Brain microvascular endothelial cell (primary cell): ENCODE measurements around the gene CEP170.
A peak's percentile ranks its signal among the peaks of the same experiment; 100 is the strongest.
"Not testable (repeated sequence)": the region's sequence is repeated elsewhere in the genome, so short reads cannot be mapped to it uniquely, and the experiment has no call there.

ENCODE experiments used
- DNase-seq: peaks from one replicate; pipeline ENCODE4 v3.0.0-alpha.2; 2020
- H3K27ac ChIP-seq: fragments of 250-450 bp; sonication (Bioruptor Pico); 2 replicates; pipeline ENCODE4 v1.5.1; 2020; ENCODE audit warnings: mild to moderate bottlenecking, moderate library complexity
- H3K27me3 ChIP-seq: fragments of 250-450 bp; sonication (Bioruptor Pico); replicated peaks from 2 replicates; pipeline ENCODE4 v1.5.1; 2020; ENCODE audit warnings: mild to moderate bottlenecking
- H3K36me3 ChIP-seq: fragments of 250-450 bp; sonication (Bioruptor Pico); replicated peaks from 2 replicates; pipeline ENCODE4 v1.5.1; 2020; ENCODE audit warnings: mild to moderate bottlenecking
- H3K4me3 ChIP-seq: 2 replicates; pipeline ENCODE4 v1.5.1; 2011; ENCODE audit warnings: low read depth, mild to moderate bottlenecking, control low read depth, low read length, moderate library complexity
- in situ Hi-C: cut with HindIII; loops from 2 replicates; pipeline ENCODE4 v1.10.0; 2017; ENCODE audit warnings: low sequenced_read_pairs, low pct_ligation_motif_present
- TF ChIP-seq, protein P1 (sequence below): IDR thresholded peaks from 2 replicates; pipeline ENCODE4 v1.5.1; 2011; ENCODE audit warnings: low read depth, mild to moderate bottlenecking, moderate library complexity, low read length, control low read depth, inconsistent platforms; ENCODE audit errors: missing control alignments

The CEP170 gene

DNA sequence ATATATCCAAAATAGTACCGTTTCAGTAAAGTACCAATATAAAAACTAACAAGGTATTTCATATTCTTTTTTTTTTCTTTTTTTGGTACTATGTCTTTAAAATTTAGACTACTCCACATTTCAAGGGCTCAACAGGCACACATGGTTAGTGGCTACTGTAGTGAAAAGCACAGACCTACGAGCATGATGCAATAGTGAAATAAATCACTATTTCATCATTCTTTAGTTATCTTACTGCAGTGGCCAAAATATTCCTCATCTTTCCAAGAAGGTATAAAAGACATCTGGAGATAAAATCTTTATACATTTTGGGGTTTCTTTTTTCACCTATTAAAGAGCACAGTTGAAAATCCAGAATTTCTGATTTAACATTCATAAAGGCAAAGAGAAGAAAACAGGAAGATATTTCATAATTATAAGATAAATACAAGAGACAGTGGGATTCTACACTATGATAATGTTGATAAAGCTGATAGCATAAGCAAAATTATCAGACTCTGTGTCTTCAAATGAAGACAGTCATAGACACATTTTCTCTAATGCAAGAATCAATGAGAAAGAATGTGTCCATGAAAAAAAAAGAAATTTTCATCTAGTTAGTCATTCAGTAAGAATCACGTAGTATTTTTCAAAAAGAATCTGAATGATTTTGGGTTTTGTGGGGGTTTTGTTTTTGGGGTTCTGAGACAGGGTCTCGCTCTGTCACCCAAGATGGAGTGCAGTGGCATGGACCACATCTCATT lies 41.9 kb downstream of the CEP170 start:
- TF ChIP-seq, protein P1, sequence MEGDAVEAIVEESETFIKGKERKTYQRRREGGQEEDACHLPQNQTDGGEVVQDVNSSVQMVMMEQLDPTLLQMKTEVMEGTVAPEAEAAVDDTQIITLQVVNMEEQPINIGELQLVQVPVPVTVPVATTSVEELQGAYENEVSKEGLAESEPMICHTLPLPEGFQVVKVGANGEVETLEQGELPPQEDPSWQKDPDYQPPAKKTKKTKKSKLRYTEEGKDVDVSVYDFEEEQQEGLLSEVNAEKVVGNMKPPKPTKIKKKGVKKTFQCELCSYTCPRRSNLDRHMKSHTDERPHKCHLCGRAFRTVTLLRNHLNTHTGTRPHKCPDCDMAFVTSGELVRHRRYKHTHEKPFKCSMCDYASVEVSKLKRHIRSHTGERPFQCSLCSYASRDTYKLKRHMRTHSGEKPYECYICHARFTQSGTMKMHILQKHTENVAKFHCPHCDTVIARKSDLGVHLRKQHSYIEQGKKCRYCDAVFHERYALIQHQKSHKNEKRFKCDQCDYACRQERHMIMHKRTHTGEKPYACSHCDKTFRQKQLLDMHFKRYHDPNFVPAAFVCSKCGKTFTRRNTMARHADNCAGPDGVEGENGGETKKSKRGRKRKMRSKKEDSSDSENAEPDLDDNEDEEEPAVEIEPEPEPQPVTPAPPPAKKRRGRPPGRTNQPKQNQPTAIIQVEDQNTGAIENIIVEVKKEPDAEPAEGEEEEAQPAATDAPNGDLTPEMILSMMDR, result no peak
- H3K36me3 ChIP-seq, result peaks cover 19% of the 10 kb centered on the region
- peak; percentile 21 for DNase-seq
- in situ Hi-C loops, result no loop called here
- H3K27me3 ChIP-seq, result no peaks in the 10 kb centered on the region
- H3K27ac ChIP-seq, result peak overlapping the region; percentile 71
- no peak overlapping the region for H3K4me3 ChIP-seq

DNA sequence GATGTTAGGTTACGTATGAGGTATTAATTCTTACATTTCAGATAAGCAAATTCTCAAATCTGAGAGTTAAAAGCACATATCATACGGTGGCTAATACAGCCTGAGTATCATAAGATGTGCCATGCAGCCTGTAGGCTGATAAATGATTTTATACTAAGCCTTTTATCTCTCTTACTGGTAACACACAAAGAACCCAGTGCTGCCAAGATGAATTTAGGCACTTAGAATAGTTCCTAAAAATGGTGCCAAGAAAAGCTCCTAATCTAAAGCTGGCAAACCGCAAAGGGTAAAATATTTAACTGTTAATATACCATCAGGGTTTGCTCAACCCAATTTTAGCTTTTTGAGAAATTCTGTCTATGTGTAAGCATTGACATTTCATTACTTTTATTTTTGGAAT lies 43.1 kb downstream of the CEP170 start:
- H3K27ac ChIP-seq, result peak overlapping the region; percentile 38
- DNase-seq, in situ Hi-C loops: not testable (repeated sequence)

DNA sequence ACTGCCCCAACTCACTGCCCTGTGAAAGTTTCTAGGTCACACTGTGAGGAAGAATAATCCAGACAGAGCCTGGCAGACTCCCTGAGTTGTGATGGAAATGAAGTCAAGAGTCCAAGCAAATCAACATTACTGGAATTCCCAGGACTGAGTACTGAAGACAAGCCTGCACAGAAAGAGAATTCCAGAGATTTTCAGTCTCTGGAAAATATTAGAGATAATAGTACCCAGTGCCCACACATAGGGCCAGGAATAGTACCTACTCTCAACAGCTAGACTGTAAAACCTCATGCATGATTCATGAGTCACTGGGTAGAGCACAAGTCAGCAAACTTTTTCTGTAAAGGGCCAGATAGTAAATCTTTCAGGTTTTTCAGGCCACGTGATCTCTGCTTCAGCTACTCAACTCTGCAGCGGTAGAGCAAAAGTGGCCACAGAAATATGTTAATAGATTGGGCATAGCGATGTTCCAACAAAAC lies 50.0 kb downstream of the CEP170 start:
- H3K36me3 ChIP-seq, H3K27me3 ChIP-seq, in situ Hi-C loops, H3K4me3 ChIP-seq: not testable (repeated sequence)
- H3K27ac ChIP-seq, result peak overlapping the region; percentile 55
- DNase-seq, result peak; percentile 85

More for the DNA sequence above, 43.1 kb downstream of the CEP170 start:
- H3K27me3 ChIP-seq, H3K4me3 ChIP-seq: not testable (repeated sequence)
- peaks cover 15% of the 10 kb centered on the region for H3K36me3 ChIP-seq

DNA sequence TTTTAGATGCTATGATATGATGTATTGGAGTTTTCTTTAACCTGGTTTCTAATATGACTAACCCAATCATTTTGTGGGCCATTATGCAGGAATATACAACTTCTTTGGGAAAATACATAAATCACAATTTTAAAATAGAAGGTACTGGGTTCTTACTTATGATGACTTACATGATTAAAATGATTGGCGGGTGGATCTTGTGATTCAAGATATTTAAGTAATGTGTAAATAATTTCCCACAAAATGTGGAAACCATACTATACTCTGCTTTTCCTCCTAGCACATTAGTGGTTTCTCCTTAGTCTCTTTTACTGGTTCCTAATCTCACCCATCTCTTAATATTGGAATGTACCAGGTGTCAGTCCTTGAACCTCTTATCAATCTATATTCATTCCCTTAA lies 50.7 kb downstream of the CEP170 start:
- in situ Hi-C loops, H3K27me3 ChIP-seq, H3K27ac ChIP-seq, H3K4me3 ChIP-seq, H3K36me3 ChIP-seq, DNase-seq: not testable (repeated sequence)

DNA sequence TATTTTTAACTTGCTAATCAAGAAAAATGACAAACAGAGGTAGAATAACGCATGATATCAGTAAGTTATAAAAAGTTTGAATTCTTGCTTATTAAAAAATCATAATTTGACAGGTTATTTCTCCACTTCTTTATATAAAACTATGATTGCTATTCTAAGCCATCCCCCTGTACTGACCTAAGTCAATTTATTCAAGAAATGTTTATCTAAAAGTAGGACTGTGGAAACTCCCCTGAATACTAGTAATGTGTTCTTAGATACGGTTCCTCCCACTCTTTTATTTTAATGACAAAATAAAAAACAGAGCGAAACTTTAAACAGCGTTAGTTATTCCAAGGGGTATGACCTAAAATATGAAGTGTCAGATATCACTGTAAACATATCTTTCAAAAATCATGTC lies 51.9 kb downstream of the CEP170 start:
- H3K36me3 ChIP-seq, H3K27me3 ChIP-seq, H3K4me3 ChIP-seq, in situ Hi-C loops, DNase-seq, H3K27ac ChIP-seq: not testable (repeated sequence)

DNA sequence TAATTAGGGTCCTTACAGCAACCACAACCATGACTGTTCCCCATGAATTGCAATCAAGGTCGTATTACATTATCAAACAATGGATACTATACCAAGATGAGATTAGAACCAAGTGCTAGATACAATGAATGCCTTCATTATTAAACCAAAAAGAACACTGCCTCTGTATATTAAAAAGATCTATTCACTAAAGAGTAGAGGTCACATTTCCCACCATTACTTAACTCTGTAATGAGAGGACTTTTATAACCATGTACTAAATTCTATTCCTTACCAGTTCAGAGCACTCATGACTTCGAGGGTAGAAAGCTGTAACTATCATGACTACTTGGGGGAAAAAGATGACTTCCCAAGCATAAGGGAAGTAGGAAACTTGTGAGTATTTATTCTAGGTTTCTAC lies 53.8 kb downstream of the CEP170 start:
- in situ Hi-C loops, H3K4me3 ChIP-seq, H3K27me3 ChIP-seq, DNase-seq, H3K27ac ChIP-seq: not testable (repeated sequence)
- peaks cover 12% of the 10 kb centered on the region for H3K36me3 ChIP-seq

DNA sequence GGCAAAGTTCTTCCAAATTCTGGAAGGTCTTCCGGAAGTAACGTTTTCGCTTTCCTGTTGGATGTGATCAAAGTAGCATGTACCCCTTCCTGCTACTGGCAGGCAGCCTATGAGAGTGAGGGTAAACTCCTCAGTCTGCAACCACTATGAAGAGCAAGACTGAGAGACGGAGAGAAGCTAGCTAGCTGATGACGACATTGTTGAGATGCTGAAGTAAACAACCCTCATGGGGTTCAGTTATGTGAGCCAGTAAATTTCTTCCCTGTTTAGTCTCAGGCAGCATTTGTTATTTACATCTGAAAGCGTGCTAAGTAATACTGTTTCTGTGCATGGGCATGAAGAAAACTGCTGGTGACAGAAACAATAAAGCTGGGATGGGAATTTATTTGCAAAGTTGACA lies 57.6 kb downstream of the CEP170 start:
- H3K36me3 ChIP-seq, result peaks cover 12% of the 10 kb centered on the region
- H3K4me3 ChIP-seq, H3K27ac ChIP-seq, in situ Hi-C loops, DNase-seq, H3K27me3 ChIP-seq: not testable (repeated sequence)

DNA sequence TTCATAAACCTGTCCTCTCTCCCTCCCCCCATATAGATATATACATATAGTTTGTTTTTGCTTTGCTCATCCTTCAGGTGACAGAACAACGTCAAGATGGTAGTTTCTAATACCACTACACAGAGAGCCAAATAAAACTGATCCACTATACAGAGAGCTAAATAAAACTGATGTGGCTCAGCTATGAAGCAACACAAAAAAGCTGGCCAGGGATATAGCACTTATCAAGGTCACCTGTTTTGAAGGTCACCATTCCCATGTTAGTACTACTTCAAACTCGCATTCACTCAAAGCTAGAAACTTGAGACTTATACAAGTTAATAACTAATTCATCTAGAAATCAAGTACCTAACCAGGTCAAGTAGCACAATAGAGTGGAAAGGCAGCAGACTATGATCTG lies 61.8 kb downstream of the CEP170 start:
- H3K4me3 ChIP-seq, in situ Hi-C loops, H3K27me3 ChIP-seq, H3K27ac ChIP-seq, DNase-seq: not testable (repeated sequence)
- peaks cover 18% of the 10 kb centered on the region for H3K36me3 ChIP-seq

DNA sequence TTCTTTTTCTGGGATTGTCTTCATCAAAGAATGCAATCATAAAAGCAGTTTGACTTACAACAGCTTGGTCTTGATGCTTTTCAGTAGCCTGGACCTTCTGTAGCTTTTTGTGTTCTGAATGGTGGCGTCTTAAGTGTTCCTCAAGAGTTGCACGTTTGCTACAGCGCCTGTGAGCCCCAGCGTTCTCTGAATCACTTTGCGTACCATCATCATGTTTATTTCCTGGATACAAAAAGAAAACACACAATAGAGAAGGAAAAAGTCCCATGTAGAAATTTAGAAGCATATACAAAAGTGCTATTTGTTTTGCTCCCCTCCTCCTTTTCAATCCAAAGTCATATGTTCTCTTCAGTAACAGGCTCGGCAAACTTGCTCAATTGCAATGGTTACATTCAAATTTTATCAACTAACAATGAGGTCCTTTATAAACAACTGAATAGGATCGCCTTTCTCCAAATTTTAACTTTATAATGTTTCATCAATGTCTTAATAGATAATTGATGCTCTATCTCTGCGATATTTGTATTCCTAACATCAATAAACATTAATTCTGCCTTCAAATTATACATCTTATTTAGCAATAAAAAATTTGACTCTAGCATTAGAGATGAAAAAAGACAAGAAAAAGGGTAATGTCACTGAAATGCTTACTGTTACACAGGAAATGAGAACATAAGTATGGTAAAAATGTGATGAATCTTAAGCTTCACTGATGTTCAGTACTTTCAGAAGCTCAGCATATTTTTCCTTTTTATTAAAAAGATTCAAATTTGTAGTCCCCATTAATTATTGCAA lies 68.7 kb downstream of the CEP170 start:
- H3K27me3 ChIP-seq, H3K4me3 ChIP-seq, DNase-seq, H3K27ac ChIP-seq, in situ Hi-C loops: not testable (repeated sequence)
- H3K36me3 ChIP-seq, result peaks cover 25% of the 10 kb centered on the region

DNA sequence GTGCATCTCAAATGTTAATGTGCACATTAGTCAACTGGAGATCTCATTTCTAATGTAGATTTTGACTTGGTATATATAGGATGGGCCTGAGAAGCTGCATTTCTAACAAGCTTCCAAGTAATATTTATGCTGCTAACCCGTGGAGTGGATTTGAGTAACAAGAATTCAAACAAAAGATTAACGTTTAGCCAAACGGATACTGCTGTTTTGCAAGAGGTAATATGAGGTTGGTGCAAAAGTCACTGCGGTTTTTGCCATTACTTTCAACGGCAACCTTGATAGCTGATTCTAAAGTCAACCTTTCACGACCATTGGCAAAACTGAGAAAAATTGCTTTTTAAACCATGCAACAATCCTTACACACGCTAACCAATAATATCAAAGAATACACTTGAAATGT lies 70.3 kb downstream of the CEP170 start:
- H3K4me3 ChIP-seq, H3K27ac ChIP-seq, in situ Hi-C loops, H3K27me3 ChIP-seq, DNase-seq: not testable (repeated sequence)
- peaks cover 31% of the 10 kb centered on the region for H3K36me3 ChIP-seq

DNA sequence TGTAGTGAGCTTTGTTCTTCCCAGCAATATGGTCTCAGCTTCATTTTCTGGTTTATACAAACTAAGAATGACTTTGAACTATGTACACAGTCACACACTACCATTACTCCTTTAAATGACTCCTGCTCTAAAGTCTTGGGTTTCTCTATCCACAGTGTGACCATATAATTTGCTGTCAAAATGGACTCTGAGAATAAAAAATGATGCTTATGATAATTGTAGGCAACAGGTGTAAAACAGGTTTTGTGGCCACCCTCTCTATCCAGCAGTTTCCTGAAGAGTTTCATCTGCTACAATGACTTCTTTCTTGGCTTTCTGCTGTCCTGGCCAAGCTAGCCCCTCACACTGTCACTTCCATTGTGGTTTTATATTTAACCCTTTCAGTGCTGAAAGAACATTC lies 71.4 kb downstream of the CEP170 start:
- H3K4me3 ChIP-seq, in situ Hi-C loops, DNase-seq: not testable (repeated sequence)

DNA sequence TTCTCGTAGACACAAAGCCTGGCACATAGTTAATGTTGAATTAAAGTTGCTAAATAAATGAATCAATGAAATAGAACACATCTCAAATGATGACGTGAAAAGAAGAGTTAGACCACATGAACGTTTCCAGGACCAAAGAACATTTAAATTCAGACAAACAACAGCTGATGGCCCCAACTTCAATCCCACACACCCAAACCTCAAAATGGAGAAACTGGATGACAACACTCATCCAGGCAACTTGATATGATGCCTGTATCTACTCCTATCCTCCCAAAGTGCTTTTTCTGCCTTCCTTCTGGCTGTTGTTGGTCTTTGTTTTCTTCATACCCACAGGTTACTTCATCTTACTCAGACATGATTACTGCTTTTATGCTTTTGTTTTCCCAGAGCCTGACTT lies 71.9 kb downstream of the CEP170 start:
- H3K27ac ChIP-seq, in situ Hi-C loops, DNase-seq, H3K27me3 ChIP-seq, H3K4me3 ChIP-seq: not testable (repeated sequence)
- peaks cover 25% of the 10 kb centered on the region for H3K36me3 ChIP-seq

More for the DNA sequence above, 71.4 kb downstream of the CEP170 start:
- peaks cover 28% of the 10 kb centered on the region for H3K36me3 ChIP-seq
- H3K27me3 ChIP-seq, H3K27ac ChIP-seq: not testable (repeated sequence)
